ENCODE data around the gene PPP1R13B. TPM values are rescaled to one million over a fixed set of nuclear protein-coding genes. Genes with fewer than 3 reads are reported as not detected.

PPP1R13B gene
- total RNA-seq, 1 donor from 2014 or later: 2.5 TPM

DNA sequence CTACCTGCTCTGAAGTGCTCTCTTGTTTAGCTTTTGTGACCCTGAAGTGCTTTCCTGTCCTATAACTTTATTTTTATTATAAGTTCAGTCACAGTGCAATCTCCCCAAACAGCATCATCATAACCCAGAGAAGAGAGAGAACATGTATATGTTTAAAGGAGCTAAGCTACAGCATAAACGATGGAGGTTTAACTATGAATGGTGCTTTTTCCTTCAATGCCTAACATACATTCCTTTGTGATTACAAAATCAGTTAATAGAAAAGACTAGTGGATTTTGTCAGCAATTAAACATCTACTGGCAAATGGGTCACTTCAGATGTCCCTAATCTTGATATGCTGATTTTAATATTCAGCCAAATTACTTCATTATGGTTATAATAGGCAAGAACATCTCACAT lies 85.3 kb downstream of the PPP1R13B start:
- H3K4me1 Mint-ChIP-seq: peaks cover 22% of the 10 kb centered on the region
- no peaks in the 10 kb centered on the region for H3K27me3 Mint-ChIP-seq (ENCODE audit: insufficient read depth, low read depth)
- H3K4me3 Mint-ChIP-seq: no peak overlapping the region
- H3K9me3 Mint-ChIP-seq: peaks cover 4% of the 10 kb centered on the region
- Histone ChIP-seq H3F3A (ENCODE audit: low read depth) (no peaks in the 10 kb centered on the region), H3K9ac (no peak overlapping the region), H3K27me3 (no peaks in the 10 kb centered on the region), H2AFZ (replicated peaks) (no peak overlapping the region), H3K36me3 (no peaks in the 10 kb centered on the region), H3K79me2 (ENCODE audit: low read depth) (no peaks in the 10 kb centered on the region), H3K4me3 (no peak overlapping the region), H3K27ac (no peak overlapping the region), H3K4me2 (no peak overlapping the region), H3K9me3 (ENCODE audit: low read depth) (no peaks in the 10 kb centered on the region), H3K4me1 (peaks cover 5% of the 10 kb centered on the region), H4K20me1 (ENCODE audit: low read depth) (no peaks in the 10 kb centered on the region)
- H3K27ac Mint-ChIP-seq: no peak overlapping the region
- TF ChIP-seq, protein P1, sequence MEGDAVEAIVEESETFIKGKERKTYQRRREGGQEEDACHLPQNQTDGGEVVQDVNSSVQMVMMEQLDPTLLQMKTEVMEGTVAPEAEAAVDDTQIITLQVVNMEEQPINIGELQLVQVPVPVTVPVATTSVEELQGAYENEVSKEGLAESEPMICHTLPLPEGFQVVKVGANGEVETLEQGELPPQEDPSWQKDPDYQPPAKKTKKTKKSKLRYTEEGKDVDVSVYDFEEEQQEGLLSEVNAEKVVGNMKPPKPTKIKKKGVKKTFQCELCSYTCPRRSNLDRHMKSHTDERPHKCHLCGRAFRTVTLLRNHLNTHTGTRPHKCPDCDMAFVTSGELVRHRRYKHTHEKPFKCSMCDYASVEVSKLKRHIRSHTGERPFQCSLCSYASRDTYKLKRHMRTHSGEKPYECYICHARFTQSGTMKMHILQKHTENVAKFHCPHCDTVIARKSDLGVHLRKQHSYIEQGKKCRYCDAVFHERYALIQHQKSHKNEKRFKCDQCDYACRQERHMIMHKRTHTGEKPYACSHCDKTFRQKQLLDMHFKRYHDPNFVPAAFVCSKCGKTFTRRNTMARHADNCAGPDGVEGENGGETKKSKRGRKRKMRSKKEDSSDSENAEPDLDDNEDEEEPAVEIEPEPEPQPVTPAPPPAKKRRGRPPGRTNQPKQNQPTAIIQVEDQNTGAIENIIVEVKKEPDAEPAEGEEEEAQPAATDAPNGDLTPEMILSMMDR (IDR thresholded peaks at IDR 0.05): no peak
- no peak for TF ChIP-seq EZH2phosphoT487 (IDR thresholded peaks at IDR 0.05)
- TF ChIP-seq EZH2 (IDR thresholded peaks at IDR 0.05): no peak
- H3K36me3 Mint-ChIP-seq: peaks cover 3% of the 10 kb centered on the region
- DNase-seq (ENCODE audit: low spot score): no peak

DNA sequence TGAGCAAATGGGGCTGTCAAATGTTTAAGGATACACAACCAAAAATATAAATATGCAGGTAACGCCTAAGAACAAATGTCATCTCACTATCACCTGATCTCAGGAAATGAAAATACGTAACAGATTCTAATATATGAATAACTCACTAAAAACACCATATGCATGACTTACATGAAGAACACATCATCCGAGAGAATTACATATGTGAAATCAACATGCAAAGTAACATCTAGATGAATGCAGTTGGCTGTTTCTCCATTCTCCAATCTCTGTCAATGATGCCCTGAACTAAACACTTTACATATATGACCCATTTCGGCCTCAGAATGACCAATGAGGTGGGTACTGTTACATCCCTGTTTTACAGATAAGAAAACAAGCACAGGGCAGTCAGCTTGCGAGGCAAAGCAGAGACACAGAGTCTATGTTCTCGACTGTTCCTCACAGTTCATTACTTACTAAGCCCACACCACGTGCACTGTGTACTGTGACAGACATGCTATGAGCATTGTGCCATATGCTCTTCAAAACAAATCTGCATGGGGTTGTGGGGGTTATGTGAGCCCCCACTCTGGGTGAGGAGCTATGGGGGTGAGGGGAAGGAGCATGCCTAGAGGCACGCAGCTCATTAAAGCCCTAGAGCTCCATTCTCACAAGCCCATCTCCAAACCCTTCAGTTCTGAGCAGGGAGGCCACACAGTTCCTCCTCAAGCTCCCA lies 89.2 kb downstream of the PPP1R13B start:
- H3K4me2 ChIP-seq: no peak overlapping the region
- no peaks in the 10 kb centered on the region for H3F3A ChIP-seq (ENCODE audit: low read depth)
- Mint-ChIP-seq H3K36me3 (no peaks in the 10 kb centered on the region), H3K27ac (no peak overlapping the region), H3K9me3 (no peaks in the 10 kb centered on the region), H3K4me1 (peaks cover 19% of the 10 kb centered on the region), H3K4me3 (no peak overlapping the region), H3K27me3 (ENCODE audit: insufficient read depth, low read depth) (peaks cover 2% of the 10 kb centered on the region)
- H3K4me3 ChIP-seq: no peak overlapping the region
- no peaks in the 10 kb centered on the region for H3K9me3 ChIP-seq (ENCODE audit: low read depth)
- H3K4me1 ChIP-seq: peaks cover 5% of the 10 kb centered on the region
- TF ChIP-seq, protein P1 (IDR thresholded peaks at IDR 0.05): no peak
- TF ChIP-seq EZH2phosphoT487 (IDR thresholded peaks at IDR 0.05): no peak
- TF ChIP-seq EZH2 (IDR thresholded peaks at IDR 0.05): no peak
- no peaks in the 10 kb centered on the region for H3K27me3 ChIP-seq
- H3K79me2 ChIP-seq (ENCODE audit: low read depth): no peaks in the 10 kb centered on the region
- no peaks in the 10 kb centered on the region for H4K20me1 ChIP-seq (ENCODE audit: low read depth)
- no peak for DNase-seq (ENCODE audit: low spot score)
- no peak overlapping the region for H3K27ac ChIP-seq
- no peak overlapping the region for H3K9ac ChIP-seq
- no peak overlapping the region for H2AFZ ChIP-seq (replicated peaks)
- H3K36me3 ChIP-seq: no peaks in the 10 kb centered on the region

DNA sequence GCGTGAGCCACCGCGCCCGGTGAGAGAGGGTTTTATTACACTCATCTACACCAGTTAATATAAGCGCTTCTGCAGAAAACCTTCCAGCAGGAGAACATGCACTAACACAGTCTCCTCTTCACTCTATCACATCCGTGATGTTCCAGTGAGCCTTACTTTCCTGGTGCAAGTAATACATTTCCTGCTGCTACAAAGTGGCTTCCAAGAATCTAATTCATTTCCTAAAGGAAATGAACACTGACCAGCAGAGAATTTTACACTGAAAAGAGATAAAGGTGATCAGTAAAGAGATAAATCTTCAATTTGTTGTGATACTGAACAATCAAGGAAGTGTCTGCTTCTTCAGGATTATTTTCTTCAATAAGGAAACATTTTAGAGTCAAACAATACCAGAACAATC lies 92.3 kb downstream of the PPP1R13B start:
- H3K36me3 ChIP-seq: no peaks in the 10 kb centered on the region
- no peak for DNase-seq (ENCODE audit: low spot score)
- H3K27me3 Mint-ChIP-seq (ENCODE audit: insufficient read depth, low read depth): peaks cover 2% of the 10 kb centered on the region

More for the DNA sequence above, 92.3 kb downstream of the PPP1R13B start:
- no peak overlapping the region for H3K4me3 Mint-ChIP-seq
- Histone ChIP-seq H3K9ac (no peak overlapping the region), H3K27ac (no peak overlapping the region), H3F3A (ENCODE audit: low read depth) (no peaks in the 10 kb centered on the region), H2AFZ (replicated peaks) (no peak overlapping the region), H3K27me3 (no peaks in the 10 kb centered on the region), H3K9me3 (ENCODE audit: low read depth) (no peaks in the 10 kb centered on the region), H4K20me1 (ENCODE audit: low read depth) (no peaks in the 10 kb centered on the region), H3K4me3 (no peak overlapping the region), H3K4me1 (no peaks in the 10 kb centered on the region), H3K4me2 (no peak overlapping the region), H3K79me2 (ENCODE audit: low read depth) (no peaks in the 10 kb centered on the region)
- TF ChIP-seq EZH2phosphoT487 (IDR thresholded peaks at IDR 0.05) (no peak), EZH2 (IDR thresholded peaks at IDR 0.05) (no peak)
- TF ChIP-seq, protein P1 (IDR thresholded peaks at IDR 0.05): no peak
- no peak overlapping the region for H3K27ac Mint-ChIP-seq
- no peaks in the 10 kb centered on the region for H3K9me3 Mint-ChIP-seq
- no peaks in the 10 kb centered on the region for H3K36me3 Mint-ChIP-seq
- peaks cover 8% of the 10 kb centered on the region for H3K4me1 Mint-ChIP-seq
